ENCODE results near the gene RRM2. TPM values are rescaled to one million over a fixed set of nuclear protein-coding genes. Genes with fewer than 3 reads are reported as not detected.

RRM2 gene
- total RNA-seq = 10 to 100 TPM in 3 of 8 experiments, 1 to 10 TPM in 5; 1.6 to 90.5 (median 4.6) TPM

DNA sequence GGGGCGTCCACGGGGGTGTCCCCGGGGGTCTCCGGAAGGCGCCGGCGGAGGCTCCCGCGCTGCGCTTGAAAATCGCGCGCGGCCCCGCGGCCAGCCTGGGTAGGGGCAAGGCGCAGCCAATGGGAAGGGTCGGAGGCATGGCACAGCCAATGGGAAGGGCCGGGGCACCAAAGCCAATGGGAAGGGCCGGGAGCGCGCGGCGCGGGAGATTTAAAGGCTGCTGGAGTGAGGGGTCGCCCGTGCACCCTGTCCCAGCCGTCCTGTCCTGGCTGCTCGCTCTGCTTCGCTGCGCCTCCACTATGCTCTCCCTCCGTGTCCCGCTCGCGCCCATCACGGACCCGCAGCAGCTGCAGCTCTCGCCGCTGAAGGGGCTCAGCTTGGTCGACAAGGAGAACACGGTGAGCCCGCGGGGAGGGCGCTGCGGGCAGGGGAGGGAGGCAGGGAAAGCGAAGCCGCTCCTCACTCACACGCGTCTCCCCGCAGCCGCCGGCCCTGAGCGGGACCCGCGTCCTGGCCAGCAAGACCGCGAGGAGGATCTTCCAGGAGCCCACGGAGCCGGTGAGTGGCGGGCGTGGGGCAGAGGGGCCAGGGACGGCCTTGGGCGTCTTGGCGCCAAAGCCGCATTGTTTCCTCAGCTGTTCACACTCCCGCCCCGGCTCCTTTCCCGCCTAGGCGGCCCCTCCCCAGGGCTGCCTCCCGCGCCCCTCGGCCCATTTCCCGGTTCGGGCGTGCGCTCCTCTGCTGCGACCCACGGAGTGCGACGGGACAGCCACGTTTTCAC lies at the start of gene RRM2:
RRM2 (plus strand) TSS at position 240 of the 781 bp plus-strand sequence; CDS start at position 300, 60 bp downstream.
- Histone ChIP-seq H3K27ac (peak within 1 kb of the TSS in 1 of 2 donors; percentile 64), H3K4me3 (peak within 1 kb of the TSS; percentile 39 to 52 (median 47)), H3K4me1 (replicated peaks in 1 of 2) (peaks cover 3 to 10% of the 10 kb centered on the region in 2 donors)
- peak; percentile 67 to 87 (median 83) for ATAC-seq (replicated peaks in 6 of 8)
- in situ Hi-C loops (cut with MboI; ENCODE audit: low pct_unique_long_range_greater_than_20kb in 2 of 9, low sequenced_read_pairs in 9 of 9, unreplicated experiment in 9 of 9) = loop anchor here in 4 of 9 experiments (10.0 to 25.0 kb wide), 3 partner anchors 292 to 540 kb away; no protein-coding TSS in a partner anchor
- 0% methylated on average over 1 to 6 of the region's 81 CpGs; no CpG with 5 or more reads in 5 of the 10 experiments for WGBS, 10 experiments

- WGBS, 10 experiments = 60 to 88% (median 64%) methylated on average over 2 to 4 of the region's 8 CpGs; no CpG with 5 or more reads in 4 of the 10 experiments
- ATAC-seq (replicated peaks in 6 of 8) = no peak
- Histone ChIP-seq H3K27ac (no peak overlapping the region), H3K4me3 (no peak overlapping the region), H3K4me1 (replicated peaks in 1 of 2) (no peaks in the 10 kb centered on the region)
- in situ Hi-C loops (cut with MboI; ENCODE audit: low pct_unique_long_range_greater_than_20kb in 2 of 9, low sequenced_read_pairs in 9 of 9, unreplicated experiment in 9 of 9) = loop anchor here in 2 of 9 experiments (25.0 kb wide), 1 partner anchor 261 kb away; no protein-coding TSS in a partner anchor
Measured at GRCh38 chr2:10073706-10074105, 48.8 kb upstream of the RRM2 start.

DNA sequence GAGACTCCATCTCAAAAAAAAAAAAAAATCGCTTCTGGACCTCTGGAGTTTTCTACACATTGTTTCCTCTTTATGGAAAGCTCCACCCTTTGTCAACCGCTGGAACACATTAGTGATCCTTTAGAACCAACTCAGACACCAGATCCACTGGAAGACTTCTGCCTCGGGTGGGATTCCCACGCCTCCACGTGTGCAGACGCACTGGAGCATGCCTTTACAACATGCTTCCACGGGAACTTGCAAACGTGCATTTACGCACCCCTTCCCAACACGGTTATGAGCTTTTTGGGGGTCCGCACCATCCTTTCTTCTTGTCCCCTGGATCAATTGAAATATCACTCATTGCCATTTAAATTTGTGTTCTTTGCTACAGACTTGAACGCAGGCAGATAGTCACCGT lies 47.4 kb upstream of the RRM2 start:
- no peak overlapping the region for H3K4me3 ChIP-seq
- no peak for ATAC-seq (replicated peaks in 6 of 8)
- 0 to 100% (median 79%) methylated on average over 1 to 9 of the region's 13 CpGs; no CpG with 5 or more reads in 2 of the 10 experiments for WGBS, 10 experiments
- in situ Hi-C loops (cut with MboI; ENCODE audit: low pct_unique_long_range_greater_than_20kb in 2 of 9, low sequenced_read_pairs in 9 of 9, unreplicated experiment in 9 of 9) = no loop called here
- no peak overlapping the region for H3K27ac ChIP-seq
- peaks cover 0 to 2% of the 10 kb centered on the region in 2 donors for H3K4me1 ChIP-seq (replicated peaks in 1 of 2)

- Histone ChIP-seq H3K27ac (no peak overlapping the region), H3K4me3 (no peak overlapping the region), H3K4me1 (replicated peaks in 1 of 2) (peaks cover 0 to 2% of the 10 kb centered on the region in 2 donors)
- 0 to 97% (median 86%) methylated on average over 1 to 6 of the region's 9 CpGs for WGBS, 10 experiments
- ATAC-seq (replicated peaks in 6 of 8) = no peak
- in situ Hi-C loops (cut with MboI; ENCODE audit: low pct_unique_long_range_greater_than_20kb in 2 of 9, low sequenced_read_pairs in 9 of 9, unreplicated experiment in 9 of 9) = no loop called here
Measured at GRCh38 chr2:10075571-10076209, 46.8 kb upstream of the RRM2 start.

GRCh38 chr2:10076511-10076910 lies 46.0 kb upstream of the RRM2 start:
- ATAC-seq (replicated peaks in 6 of 8) = no peak
- Histone ChIP-seq H3K4me1 (replicated peaks in 1 of 2) (peaks cover 0 to 2% of the 10 kb centered on the region in 2 donors), H3K4me3 (no peak overlapping the region), H3K27ac (no peak overlapping the region)
- WGBS, 10 experiments = 57 to 90% (median 80%) methylated on average over 1 to 12 of the region's 13 CpGs; no CpG with 5 or more reads in 1 of the 10 experiments
- in situ Hi-C loops (cut with MboI; ENCODE audit: low pct_unique_long_range_greater_than_20kb in 2 of 9, low sequenced_read_pairs in 9 of 9, unreplicated experiment in 9 of 9) = no loop called here

DNA sequence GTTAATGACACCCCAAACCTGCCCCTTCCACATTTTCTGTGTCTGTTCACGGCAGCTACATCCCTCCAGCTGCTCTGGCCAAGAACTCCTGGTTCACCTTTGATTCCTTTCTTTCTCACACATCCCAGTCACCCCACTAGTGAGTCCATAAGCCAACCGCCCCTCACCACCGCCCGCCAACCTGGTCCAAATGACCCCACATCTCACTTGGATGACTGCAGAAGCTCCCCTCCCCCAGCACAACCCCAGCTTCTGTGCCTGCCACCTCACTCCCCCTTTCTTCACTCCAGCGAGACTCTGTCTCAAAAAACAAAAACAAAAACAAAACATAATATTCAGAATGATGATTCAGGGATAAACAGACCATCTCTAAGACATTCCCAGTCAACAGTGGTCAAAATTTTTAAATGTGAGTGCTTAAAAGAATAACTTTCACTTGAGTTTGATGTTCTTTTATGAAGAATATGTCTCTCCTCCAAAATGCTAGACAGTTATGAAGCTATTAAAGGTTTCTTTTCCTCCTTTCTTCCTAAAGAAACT lies 45.5 kb upstream of the RRM2 start:
- Histone ChIP-seq H3K4me1 (replicated peaks in 1 of 2) (peaks cover 0 to 2% of the 10 kb centered on the region in 2 donors), H3K27ac (no peak overlapping the region), H3K4me3 (no peak overlapping the region)
- in situ Hi-C loops (cut with MboI; ENCODE audit: low pct_unique_long_range_greater_than_20kb in 2 of 9, low sequenced_read_pairs in 9 of 9, unreplicated experiment in 9 of 9) = no loop called here
- no peak for ATAC-seq (replicated peaks in 6 of 8)
- 80 to 100% methylated on average over 1 to 2 of the region's 5 CpGs; no CpG with 5 or more reads in 8 of the 10 experiments for WGBS, 10 experiments

- peaks cover 0 to 2% of the 10 kb centered on the region in 2 donors for H3K4me1 ChIP-seq (replicated peaks in 1 of 2)
- H3K4me3 ChIP-seq = no peak overlapping the region
- no peak overlapping the region for H3K27ac ChIP-seq
- ATAC-seq (replicated peaks in 6 of 8) = no peak
- in situ Hi-C loops (cut with MboI; ENCODE audit: low pct_unique_long_range_greater_than_20kb in 2 of 9, low sequenced_read_pairs in 9 of 9, unreplicated experiment in 9 of 9) = no loop called here
- 76 to 100% (median 92%) methylated on average over 2 to 7 of the region's 7 CpGs; no CpG with 5 or more reads in 3 of the 10 experiments for WGBS, 10 experiments
Measured at GRCh38 chr2:10078001-10078400, 44.5 kb upstream of the RRM2 start.

DNA sequence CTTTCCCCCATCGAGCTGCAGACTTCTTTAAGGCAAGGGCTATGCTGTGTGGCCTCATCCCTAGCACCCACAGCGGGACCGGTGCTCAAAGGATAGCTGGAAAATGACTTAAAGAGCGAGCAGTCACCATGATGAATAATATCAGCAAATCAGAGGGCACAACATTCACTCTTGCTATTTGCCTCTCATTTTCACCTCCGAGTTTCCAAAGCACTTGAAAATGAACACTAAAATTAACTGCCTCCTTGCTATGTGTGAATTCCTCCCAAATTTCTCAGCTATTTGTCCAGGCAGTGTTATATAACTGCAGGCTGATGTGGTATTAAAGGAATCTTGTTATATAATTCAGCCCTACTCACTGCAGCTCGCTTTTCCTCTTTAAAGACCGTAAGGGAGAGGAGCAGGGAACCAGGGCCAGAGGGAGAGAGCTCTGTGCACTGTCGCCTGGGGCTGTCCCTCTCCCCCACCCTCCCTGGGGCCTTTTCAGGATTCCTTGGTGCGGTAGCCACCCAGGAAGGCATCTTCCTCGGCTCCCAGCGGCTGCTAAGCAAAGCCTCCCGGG lies 43.8 kb upstream of the RRM2 start:
- Histone ChIP-seq H3K27ac (no peak overlapping the region), H3K4me1 (replicated peaks in 1 of 2) (peaks cover 0 to 2% of the 10 kb centered on the region in 2 donors), H3K4me3 (peak overlapping the region in 4 of 5 donors; percentile 27 to 47 (median 38))
- WGBS, 10 experiments = 10 to 51% (median 29%) methylated on average over 1 to 11 of the region's 12 CpGs
- in situ Hi-C loops (cut with MboI; ENCODE audit: low pct_unique_long_range_greater_than_20kb in 2 of 9, low sequenced_read_pairs in 9 of 9, unreplicated experiment in 9 of 9) = no loop called here
- peak in 4 of 8 experiments; percentile 3 to 66 (median 24) for ATAC-seq (replicated peaks in 6 of 8)

- H3K27ac ChIP-seq = no peak overlapping the region
- peaks cover 0 to 2% of the 10 kb centered on the region in 2 donors for H3K4me1 ChIP-seq (replicated peaks in 1 of 2)
- peak in 7 of 8 experiments; percentile 56 to 72 (median 67) for ATAC-seq (replicated peaks in 6 of 8)
- in situ Hi-C loops (cut with MboI; ENCODE audit: low pct_unique_long_range_greater_than_20kb in 2 of 9, low sequenced_read_pairs in 9 of 9, unreplicated experiment in 9 of 9) = no loop called here
- WGBS, 10 experiments = 0 to 21% (median 9%) methylated on average over 1 to 7 of the region's 53 CpGs; no CpG with 5 or more reads in 2 of the 10 experiments
- H3K4me3 ChIP-seq = peak overlapping the region; percentile 23 to 47 (median 37)
Measured at GRCh38 chr2:10079266-10079869, 43.2 kb upstream of the RRM2 start.

DNA sequence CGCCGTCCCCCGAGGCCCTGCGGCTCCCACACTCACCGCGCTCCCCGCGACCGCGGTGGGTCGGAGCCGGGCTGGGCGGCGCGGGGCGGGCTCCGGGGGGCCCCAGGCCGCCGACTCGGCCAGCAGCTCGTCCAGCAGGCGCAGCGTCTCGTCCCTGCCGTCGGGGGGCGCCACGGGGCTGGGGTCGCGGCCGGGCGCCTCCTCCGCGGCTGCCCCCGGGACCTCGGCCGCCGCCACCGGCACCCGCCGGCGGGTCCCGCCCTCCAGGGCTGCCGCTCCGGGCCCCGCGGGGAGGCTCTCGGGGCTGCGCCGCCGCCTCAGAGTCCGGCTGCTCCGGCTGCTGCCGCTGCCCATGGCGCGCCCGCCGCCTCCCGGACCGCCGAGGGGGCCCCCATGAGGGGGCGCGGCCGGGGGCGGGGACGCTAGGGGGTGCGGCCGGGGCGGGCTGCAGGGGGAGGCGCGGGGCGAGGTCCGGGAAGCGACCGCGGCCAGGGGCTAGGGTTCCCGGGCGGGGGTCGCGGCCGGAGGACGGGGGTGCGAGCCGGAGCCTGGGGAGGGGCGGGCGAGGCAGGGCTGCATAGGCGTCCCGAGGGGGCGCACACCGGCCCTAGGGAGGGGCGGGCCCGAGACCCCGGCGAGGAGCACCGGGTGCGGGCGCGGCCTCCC lies 42.5 kb upstream of the RRM2 start, which contains the start of gene CYS1:
CYS1 (minus strand) TSS at position 542 of the 666 bp plus-strand sequence; CDS start at position 354, 188 bp downstream.
- peaks cover 0 to 2% of the 10 kb centered on the region in 2 donors for H3K4me1 ChIP-seq (replicated peaks in 1 of 2)
- in situ Hi-C loops (cut with MboI; ENCODE audit: low pct_unique_long_range_greater_than_20kb in 2 of 9, low sequenced_read_pairs in 9 of 9, unreplicated experiment in 9 of 9) = no loop called here
- ATAC-seq (replicated peaks in 6 of 8) = peak; percentile 52 to 84 (median 66)
- no CpG with 5 or more reads among the region's 98 CpGs for WGBS, 10 experiments
- peak within 1 kb of the TSS; percentile 23 to 47 (median 37) for H3K4me3 ChIP-seq
- H3K27ac ChIP-seq = no peak within 1 kb of the TSS

GRCh38 chr2:10080536-10081304 lies 41.8 kb upstream of the RRM2 start:
- Histone ChIP-seq H3K4me3 (peak overlapping the region in 4 of 5 donors; percentile 23 to 47 (median 38)), H3K4me1 (replicated peaks in 1 of 2) (peaks cover 0 to 2% of the 10 kb centered on the region in 2 donors), H3K27ac (no peak overlapping the region)
- in situ Hi-C loops (cut with MboI; ENCODE audit: low pct_unique_long_range_greater_than_20kb in 2 of 9, low sequenced_read_pairs in 9 of 9, unreplicated experiment in 9 of 9) = no loop called here
- peak in 5 of 8 experiments; percentile 13 to 76 (median 71) for ATAC-seq (replicated peaks in 6 of 8)
- WGBS, 10 experiments = 20 to 65% (median 42%) methylated on average over 1 to 10 of the region's 45 CpGs; no CpG with 5 or more reads in 2 of the 10 experiments
